Right renal pelvis (tissue), 4 donors: ENCODE data around the gene NDRG3. TPM values are rescaled to one million over a fixed set of nuclear protein-coding genes. Genes with fewer than 3 reads are reported as not detected.

Source experiments
- DNase-seq, 4 donors: peaks; one replicate each; pipeline ENCODE4 v3.0.0-alpha.2; 2013; ENCODE audit warnings: low read depth in 4 of 4, low spot score in 3 of 4, missing footprints in 1 of 4
- polyA plus RNA-seq, 4 donors: library from polyadenylated mRNA; unstranded; fragments of 120-200 nt; gene quantifications; one replicate each; pipeline ENCODE4 v1.2.1, GENCODE V29; 2013; ENCODE audit not compliant: insufficient read length in 4 of 4

Gene NDRG3
- 10 to 100 TPM; 31.3 to 35.9 (median 33.9) TPM for polyA plus RNA-seq

- DNase-seq, result peak; percentile 79 to 86 (median 84)
These were observed at the start of gene NDRG3 for GRCh38 chr20:36745927-36746659. Gene NDRG3, minus strand, starts transcription at chr20:36746090. Its CDS starts 24,355 bp downstream, at chr20:36721735.

GRCh38 chr20:36794116-36794474 is 48.2 kb upstream of the NDRG3 start:
- no peak for DNase-seq

GRCh38 chr20:36793294-36794115 is 47.6 kb upstream of the NDRG3 start:
- DNase-seq, result no peak

DNA sequence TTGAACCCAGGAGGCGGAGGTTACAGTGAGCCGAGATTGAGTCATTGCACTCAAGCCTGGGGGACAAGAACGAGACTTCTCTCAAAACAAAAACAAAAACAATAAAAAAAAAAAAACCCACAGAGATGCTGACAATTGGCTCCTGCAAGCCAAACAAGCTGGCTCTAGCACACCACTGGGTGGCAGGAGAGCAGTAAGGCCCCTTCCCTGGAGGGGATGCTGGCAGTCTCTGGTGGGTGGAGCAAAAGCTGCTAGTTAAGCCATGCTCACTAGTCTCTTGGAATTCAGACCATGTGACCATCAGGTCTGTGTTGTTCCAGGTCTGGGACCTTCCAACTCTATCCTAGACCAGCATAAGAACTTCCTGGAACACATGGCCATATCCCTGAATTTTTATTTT is 46.5 kb upstream of the NDRG3 start:
- peak; percentile 35 to 72 (median 62) for DNase-seq

- DNase-seq, result no peak
These were observed 46.0 kb upstream of the NDRG3 start for GRCh38 chr20:36791862-36792261.

GRCh38 chr20:36786663-36787062 is 40.8 kb upstream of the NDRG3 start:
- no peak for DNase-seq

DNA sequence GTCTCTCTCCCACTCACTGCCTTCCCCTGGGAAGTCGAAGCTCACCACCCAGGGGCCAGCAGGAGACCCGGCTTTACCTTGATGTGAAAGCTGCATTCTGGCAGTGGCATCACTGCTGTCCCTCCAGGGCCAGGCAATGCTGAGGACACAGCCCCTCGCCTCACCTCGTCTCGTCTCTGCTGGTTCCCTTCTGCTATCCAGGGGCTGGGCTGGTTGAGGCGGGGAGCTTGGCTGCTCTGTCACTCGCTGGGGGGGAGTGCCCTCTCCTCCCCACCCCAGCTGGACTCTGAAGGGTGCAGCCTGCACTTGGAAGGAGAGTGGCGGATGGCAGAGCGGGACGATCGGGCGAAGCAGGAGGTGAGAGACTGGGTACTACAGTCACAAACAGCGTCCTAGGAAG is 40.4 kb upstream of the NDRG3 start:
- DNase-seq, result no peak

DNA sequence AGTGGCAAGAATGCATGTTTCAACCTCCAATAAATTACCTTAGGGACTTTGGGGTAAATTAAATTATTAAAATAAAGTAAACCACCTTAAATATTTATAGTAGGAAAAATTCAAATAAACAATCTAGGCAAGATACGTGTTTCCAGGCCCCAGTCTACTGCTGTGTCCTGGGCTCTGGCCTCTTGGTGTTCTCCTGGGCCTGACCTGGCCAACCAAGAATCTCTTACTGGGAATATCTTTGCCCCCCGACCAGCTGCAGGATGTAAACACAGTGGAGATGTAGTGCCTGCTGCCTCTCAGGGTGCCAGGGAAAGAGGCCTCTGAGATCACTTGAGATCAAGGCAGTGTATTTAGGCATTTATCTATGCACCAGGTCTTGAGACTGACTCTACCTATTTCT is 39.4 kb upstream of the NDRG3 start:
- DNase-seq, result no peak

GRCh38 chr20:36784900-36785299 is 39.0 kb upstream of the NDRG3 start:
- no peak for DNase-seq

DNA sequence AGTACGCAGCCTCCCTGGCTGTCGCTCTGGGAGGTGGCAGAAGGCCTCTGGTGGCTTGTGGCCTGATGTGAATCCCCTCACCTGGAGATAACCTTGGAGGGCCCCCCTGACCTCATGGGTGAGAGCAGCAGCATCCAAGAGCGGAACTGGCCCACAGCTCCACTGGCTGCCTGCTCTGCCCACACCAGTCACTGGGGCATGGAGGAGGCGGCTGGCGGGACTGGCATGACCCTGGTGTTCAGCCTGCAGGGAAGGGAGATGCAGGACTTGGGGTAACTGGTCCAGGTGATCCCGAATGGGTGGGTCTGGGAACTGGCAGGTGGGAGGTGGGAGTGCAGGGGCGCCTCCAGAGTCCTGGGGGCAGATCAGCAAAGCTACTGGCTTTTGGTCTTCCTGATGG is 38.2 kb upstream of the NDRG3 start:
- no peak for DNase-seq

GRCh38 chr20:36779656-36780025 is 33.8 kb upstream of the NDRG3 start:
- no peak for DNase-seq

- DNase-seq, result no peak
These were observed 33.2 kb upstream of the NDRG3 start for GRCh38 chr20:36778831-36779655.

- DNase-seq, result no peak
These were observed 31.7 kb upstream of the NDRG3 start for GRCh38 chr20:36777576-36777975.

GRCh38 chr20:36777167-36777566 is 31.3 kb upstream of the NDRG3 start:
- no peak for DNase-seq

GRCh38 chr20:36775826-36776225 is 29.9 kb upstream of the NDRG3 start:
- DNase-seq, result no peak

DNA sequence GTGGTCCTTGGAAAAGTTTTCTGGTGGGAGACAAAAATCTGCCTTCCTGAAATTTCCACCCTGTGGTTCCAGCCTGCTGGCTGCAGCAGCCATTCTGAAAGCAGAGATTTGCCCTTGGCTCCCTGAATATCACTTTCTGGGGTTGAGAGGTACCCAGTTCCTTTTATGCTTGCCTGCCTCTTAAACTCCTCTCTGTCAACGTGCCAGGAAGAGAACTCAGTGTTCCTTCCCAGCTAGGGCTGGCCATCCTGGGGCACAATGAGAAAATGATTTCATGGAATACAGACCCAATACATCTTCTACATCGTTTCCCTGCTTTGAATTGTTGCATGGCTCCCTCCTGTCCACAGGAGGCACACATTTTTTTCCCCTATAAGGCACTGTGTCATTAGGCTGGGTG is 29.3 kb upstream of the NDRG3 start:
- no peak for DNase-seq

DNA sequence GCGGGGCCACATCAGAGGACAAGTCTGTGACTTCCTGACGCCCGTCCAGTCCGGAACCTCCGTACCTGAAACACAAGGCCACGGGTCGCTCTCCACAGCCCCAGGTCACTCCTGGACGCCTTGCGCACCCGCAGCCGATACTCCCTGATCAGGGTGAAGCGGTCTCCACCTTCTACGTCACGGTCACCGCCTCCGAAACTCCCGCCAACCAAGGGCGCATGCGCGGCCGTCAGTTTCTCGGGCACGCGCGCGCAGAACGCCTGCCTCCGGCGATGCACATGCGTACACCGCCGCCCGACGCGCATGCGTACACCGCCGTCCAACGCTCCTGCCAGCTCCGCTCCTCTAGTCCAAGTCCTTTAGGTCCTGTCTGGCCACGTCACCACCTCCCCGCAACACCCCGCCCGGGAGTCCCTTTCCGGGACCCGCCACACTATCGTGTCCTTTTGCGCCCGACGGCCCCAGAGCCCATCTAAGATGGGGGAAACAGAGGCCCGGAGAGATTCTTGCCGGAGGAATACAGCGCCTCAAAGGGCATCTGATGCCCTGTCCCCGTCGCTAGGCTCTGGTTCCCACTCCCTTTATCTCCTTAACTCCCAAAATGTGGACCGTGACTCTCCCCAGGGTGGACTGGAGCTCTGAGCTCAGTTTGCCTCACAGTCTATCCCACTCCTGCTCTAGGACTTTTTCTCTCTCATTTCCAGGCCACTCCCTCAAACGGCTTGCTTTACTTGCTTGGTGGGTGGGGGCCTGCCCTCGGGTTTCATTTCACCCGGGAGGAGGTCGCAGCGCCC is 27.9 kb upstream of the NDRG3 start, which contains the start of gene DSN1:
TSS of gene DSN1 (minus strand) at position 167 of the 794 bp plus-strand sequence. CDS start 2,305 bp downstream, outside the sequence.
- peak; percentile 90 to 100 (median 93) for DNase-seq

DNA sequence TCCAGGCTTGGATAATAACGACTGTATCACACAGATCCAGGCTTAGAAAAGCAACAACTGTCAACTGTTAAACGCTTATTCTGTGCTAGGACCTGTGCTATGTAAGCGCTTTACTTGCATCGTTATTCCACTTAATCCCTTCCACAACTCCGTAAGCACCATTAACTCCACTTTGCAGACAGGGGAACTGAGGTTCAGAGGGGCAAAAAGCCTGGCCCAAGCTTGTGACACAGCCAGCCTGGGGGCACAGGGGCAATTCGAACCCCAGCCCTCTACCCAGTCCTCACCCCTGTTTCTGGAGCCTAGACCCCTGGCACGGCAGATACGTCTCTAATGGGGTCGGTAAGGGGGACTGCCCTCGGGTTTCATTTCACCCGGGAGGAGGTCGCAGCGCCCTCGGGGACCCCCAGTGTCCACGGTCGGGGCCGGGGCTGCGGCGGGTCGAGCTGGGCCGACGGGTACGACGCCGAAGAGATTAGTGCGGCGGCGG is 27.3 kb upstream of the NDRG3 start:
- DNase-seq, result no peak

GRCh38 chr20:36770680-36771079 is 24.8 kb upstream of the NDRG3 start:
- no peak for DNase-seq
